Activated naive CD4-positive, alpha-beta T cell treated with anti-CD3 and anti-CD28 coated beads, Interleukin-2, amount 50 U/mL, for 24 hours (primary cell): ENCODE measurements around the gene KLHL26.
A peak's percentile ranks its signal among the peaks of the same experiment; 100 is the strongest.
"Not testable (repeated sequence)": the region's sequence is repeated elsewhere in the genome, so short reads cannot be mapped to it uniquely, and the experiment has no call there.

ENCODE experiments used
- H3K27ac Mint-ChIP-seq: one replicate; pipeline ENCODE4 v1.8.0; 2021; ENCODE audit warnings: mild to moderate bottlenecking, mixed read lengths
- H3K27me3 Mint-ChIP-seq: one replicate; pipeline ENCODE4 v1.8.0; 2021; ENCODE audit warnings: mixed read lengths
- H3K36me3 Mint-ChIP-seq: one replicate; pipeline ENCODE4 v1.8.0; 2021; ENCODE audit warnings: mixed read lengths
- H3K4me1 Mint-ChIP-seq: one replicate; pipeline ENCODE4 v1.8.0; 2021; ENCODE audit warnings: mixed read lengths
- H3K4me3 Mint-ChIP-seq: one replicate; pipeline ENCODE4 v1.8.0; 2021; ENCODE audit warnings: mild to moderate bottlenecking, mixed read lengths
- H3K9me3 Mint-ChIP-seq: one replicate; pipeline ENCODE4 v1.8.0; 2021; ENCODE audit warnings: mixed read lengths

Gene KLHL26

GRCh38 chr19:18595475-18595874, 41.4 kb upstream of the KLHL26 start:
- peaks cover 1% of the 10 kb centered on the region for H3K27me3 Mint-ChIP-seq
- no peak overlapping the region for H3K27ac Mint-ChIP-seq

GRCh38 chr19:18596752-18597157, 40.1 kb upstream of the KLHL26 start:
- H3K36me3 Mint-ChIP-seq, result no peaks in the 10 kb centered on the region
- no peak overlapping the region for H3K27ac Mint-ChIP-seq
- H3K4me1 Mint-ChIP-seq, result peaks cover 14% of the 10 kb centered on the region
- peak overlapping the region; percentile 33 for H3K4me3 Mint-ChIP-seq
- H3K27me3 Mint-ChIP-seq, result peaks cover 3% of the 10 kb centered on the region
- no peaks in the 10 kb centered on the region for H3K9me3 Mint-ChIP-seq

More at GRCh38 chr19:18595475-18595874, 41.4 kb upstream of the KLHL26 start:
- Mint-ChIP-seq H3K9me3 (no peaks in the 10 kb centered on the region), H3K4me1 (peaks cover 20% of the 10 kb centered on the region), H3K36me3 (peaks cover 3% of the 10 kb centered on the region), H3K4me3 (peak overlapping the region; percentile 64)

- peaks cover 14% of the 10 kb centered on the region for H3K4me1 Mint-ChIP-seq
These were observed 38.8 kb upstream of the KLHL26 start for GRCh38 chr19:18597809-18598660.

GRCh38 chr19:18599485-18599884, 37.3 kb upstream of the KLHL26 start:
- Mint-ChIP-seq H3K4me3 (no peak overlapping the region), H3K27ac (no peak overlapping the region), H3K4me1 (peaks cover 18% of the 10 kb centered on the region), H3K36me3 (no peaks in the 10 kb centered on the region), H3K27me3 (peaks cover 12% of the 10 kb centered on the region), H3K9me3 (no peaks in the 10 kb centered on the region)

More at GRCh38 chr19:18597809-18598660, 38.8 kb upstream of the KLHL26 start:
- Mint-ChIP-seq H3K9me3 (no peaks in the 10 kb centered on the region), H3K27me3 (peaks cover 9% of the 10 kb centered on the region), H3K27ac (no peak overlapping the region), H3K4me3 (no peak overlapping the region), H3K36me3 (no peaks in the 10 kb centered on the region)

DNA sequence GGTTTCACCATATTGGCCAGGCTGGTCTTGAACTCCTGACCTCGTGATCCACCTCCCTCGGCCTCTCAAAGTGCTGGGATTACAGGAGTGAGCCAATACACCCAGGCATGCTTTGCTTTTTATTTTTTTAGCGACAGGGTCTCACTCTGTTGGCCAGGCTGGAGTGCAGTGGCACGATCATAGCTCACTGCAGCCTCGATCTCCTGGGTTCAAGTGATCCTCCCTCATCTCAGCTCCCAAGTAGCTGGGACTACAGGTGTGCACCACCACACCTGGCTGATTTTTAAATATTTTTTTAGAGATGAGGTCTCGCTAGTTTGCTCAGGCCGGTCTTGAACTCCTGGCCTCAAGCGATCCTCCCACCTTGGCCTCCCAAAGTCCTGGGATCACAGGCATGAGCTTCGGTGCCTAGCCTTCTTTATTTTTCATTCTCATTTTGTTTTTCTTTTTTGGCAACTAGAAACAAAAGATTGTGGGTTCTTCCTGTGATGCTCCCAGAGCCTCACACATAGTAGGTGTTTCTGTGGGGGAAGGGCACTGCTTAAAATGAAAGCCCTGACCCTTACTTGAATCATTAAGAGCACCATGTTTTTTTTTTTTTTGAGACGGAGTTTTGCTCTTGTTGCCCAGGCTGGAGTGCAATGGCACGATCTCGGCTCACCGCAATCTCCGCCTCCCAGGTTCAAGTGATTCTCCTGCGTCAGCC, 36.0 kb upstream of the KLHL26 start:
- not testable (repeated sequence) for H3K9me3 Mint-ChIP-seq, H3K36me3 Mint-ChIP-seq, H3K27ac Mint-ChIP-seq, H3K4me3 Mint-ChIP-seq
- H3K4me1 Mint-ChIP-seq, result peaks cover 13% of the 10 kb centered on the region
- peaks cover 20% of the 10 kb centered on the region for H3K27me3 Mint-ChIP-seq

DNA sequence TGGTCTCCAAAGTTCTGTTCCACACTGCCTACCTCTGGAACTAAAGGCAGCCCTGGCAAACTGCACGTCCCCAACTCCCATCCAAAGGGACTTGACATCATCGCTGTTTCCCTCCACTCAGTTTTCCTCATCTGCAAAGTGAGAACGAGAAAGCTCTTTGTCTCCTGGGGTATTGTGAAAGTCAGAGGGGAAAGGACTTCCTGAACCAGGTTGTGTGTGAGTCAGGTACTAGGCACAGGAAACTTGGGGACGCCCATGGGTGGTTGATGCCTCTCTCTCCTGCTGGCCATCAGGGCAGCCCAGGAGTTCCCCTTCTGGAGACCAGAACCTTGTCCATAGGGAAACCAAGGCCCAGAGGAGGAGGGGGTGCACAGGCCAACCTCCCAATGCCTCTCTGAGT, 35.0 kb upstream of the KLHL26 start:
- H3K27ac Mint-ChIP-seq, result no peak overlapping the region
- H3K4me1 Mint-ChIP-seq, result peaks cover 9% of the 10 kb centered on the region
- no peaks in the 10 kb centered on the region for H3K9me3 Mint-ChIP-seq
- H3K4me3 Mint-ChIP-seq, result no peak overlapping the region
- H3K27me3 Mint-ChIP-seq, result peaks cover 20% of the 10 kb centered on the region
- H3K36me3 Mint-ChIP-seq, result no peaks in the 10 kb centered on the region

DNA sequence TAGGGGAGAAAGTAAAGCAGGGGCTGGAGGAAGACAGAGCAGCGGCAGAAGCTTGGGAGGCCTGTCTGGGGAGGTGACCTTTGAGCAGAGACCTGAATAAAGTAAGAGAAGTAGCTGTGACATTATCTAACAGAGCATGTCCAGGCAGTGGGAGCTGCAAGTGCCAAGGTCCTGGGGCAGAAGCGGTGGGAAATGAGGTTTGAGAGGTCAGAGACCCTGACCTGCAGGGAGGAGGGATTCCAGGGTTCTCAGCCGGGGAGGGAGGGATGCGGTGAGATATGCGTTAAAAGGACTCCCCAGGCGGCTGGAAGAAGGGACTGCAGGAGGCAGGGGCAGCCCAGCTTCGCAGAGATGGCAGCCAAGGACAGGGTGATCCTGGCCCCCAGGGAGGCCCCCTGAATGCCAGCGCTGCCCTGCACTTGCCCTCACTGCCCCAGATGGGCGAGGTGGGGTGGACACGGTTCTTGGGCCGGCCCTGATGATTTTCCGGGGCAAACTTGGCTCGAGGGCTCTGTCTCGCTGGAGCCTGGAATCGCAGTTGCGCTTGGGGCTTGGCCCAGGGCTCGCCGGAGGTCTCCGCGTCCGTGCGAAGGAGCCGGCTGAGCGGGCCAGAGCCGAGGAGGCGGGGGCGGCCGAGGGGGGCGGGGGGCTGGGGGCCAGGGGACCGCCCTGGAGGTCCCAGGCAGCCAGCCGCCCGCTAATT, 33.4 kb upstream of the KLHL26 start:
- no peaks in the 10 kb centered on the region for H3K9me3 Mint-ChIP-seq
- H3K27me3 Mint-ChIP-seq, result peaks cover 23% of the 10 kb centered on the region
- no peak overlapping the region for H3K4me3 Mint-ChIP-seq
- no peaks in the 10 kb centered on the region for H3K36me3 Mint-ChIP-seq
- no peak overlapping the region for H3K27ac Mint-ChIP-seq
- peaks cover 9% of the 10 kb centered on the region for H3K4me1 Mint-ChIP-seq

DNA sequence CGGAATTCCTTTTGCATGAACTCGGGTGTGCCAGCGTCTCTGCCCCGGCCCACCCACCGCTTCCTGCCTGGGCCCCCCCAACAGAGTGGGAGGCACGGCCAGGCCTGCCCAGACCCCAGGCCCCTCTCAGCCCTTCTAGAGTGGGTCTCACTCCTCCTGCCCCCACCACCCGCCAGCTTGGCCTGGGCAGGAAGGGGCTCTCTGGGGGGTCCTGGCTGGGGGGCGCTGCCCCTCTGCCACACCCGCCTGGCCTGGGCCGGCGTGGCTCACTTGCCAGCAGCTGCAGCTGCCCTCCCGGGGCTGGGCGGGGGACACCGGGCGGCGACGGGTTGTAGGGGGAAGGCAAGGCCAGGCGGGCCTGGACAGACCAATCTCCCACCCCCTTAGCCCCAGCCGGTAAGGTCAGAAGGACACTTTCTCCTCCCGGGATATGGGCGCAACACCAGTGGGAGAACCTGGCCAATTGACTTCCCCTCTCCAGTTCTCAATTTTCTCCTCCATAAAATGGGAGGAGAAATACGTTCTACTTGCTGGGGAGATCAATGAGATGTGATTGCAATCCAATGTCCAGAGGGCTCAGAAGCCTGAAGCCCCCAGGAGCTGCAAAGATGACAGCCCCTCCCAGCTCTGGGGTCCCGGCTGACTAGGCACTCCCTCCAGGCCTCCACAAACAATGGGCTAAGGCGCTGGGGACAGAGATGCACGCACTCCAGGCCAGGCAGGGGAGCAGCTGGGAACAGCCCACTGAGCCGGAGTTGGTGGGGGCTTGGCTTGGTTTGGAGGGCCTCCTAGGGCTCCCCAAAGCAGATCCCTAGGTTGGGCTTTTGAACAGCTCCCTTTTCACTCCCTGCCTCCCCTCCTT, 32.6 kb upstream of the KLHL26 start:
- H3K36me3 Mint-ChIP-seq, result no peaks in the 10 kb centered on the region
- H3K4me1 Mint-ChIP-seq, result peaks cover 10% of the 10 kb centered on the region
- H3K27ac Mint-ChIP-seq, result no peak overlapping the region

GRCh38 chr19:18604820-18605159, 32.0 kb upstream of the KLHL26 start:
- Mint-ChIP-seq H3K4me1 (peaks cover 14% of the 10 kb centered on the region), H3K4me3 (no peak overlapping the region), H3K27me3 (peaks cover 35% of the 10 kb centered on the region), H3K27ac (no peak overlapping the region), H3K9me3 (no peaks in the 10 kb centered on the region), H3K36me3 (no peaks in the 10 kb centered on the region)

More for the DNA sequence above, 32.6 kb upstream of the KLHL26 start:
- H3K9me3 Mint-ChIP-seq, result no peaks in the 10 kb centered on the region
- H3K27me3 Mint-ChIP-seq, result peaks cover 31% of the 10 kb centered on the region
- H3K4me3 Mint-ChIP-seq, result no peak overlapping the region

DNA sequence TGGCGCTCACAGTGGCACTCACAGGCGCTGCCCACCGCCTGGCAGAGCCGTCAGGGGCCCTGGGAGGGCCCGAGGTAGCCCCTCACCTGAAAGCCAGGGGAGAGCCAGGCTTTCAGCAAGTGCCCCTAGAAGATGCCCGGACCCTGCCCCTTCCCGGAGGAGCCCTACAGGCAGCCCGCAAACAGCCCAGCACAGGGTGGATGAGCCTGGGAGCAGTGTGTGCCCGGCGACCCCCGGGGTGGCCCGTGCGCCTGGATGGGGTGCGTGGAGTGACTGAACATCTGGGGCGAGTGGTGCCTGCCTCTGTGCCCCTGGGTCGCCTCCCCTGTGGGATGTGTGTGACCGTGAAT, 31.7 kb upstream of the KLHL26 start:
- Mint-ChIP-seq H3K27ac (peak overlapping the region; percentile 67), H3K36me3 (no peaks in the 10 kb centered on the region), H3K9me3 (no peaks in the 10 kb centered on the region), H3K4me3 (peak overlapping the region; percentile 72), H3K27me3 (peaks cover 36% of the 10 kb centered on the region), H3K4me1 (peaks cover 14% of the 10 kb centered on the region)

DNA sequence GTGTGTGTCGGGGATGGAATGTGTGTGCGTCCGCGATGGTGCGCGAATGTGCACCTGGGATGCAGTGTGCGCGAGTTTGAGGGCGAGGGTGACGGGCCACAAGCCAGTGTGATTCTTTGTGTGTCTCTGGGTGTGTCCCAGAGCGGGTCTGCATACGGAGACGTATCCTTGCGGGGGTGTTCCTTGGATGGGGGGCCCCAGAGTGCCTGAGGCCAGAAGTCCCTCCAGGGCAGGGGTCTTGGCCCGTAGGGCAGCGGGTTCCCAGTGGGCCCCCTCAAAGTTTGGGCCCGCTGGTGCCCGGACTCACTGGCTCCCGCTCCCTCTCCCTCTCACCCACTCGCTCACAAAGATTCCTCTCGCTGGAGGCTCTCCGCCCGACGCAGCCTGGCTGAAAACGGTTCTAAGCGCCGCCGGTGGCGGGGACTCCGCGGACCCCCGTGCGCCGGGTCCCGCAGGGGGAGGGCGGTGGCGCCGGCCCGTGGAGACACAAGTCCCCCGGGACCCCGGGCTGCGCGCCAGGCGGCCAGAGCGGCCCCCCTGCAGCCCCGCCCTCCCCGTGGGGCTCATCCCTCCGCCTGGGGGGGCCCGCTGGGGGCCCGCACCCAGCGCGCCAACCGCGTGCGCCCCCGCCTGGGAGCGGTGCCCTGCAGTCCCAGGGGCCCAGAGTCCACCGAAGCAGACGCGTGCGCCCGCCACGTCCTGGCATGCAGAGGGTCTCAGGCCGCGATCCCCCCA, 31.1 kb upstream of the KLHL26 start:
- H3K4me1 Mint-ChIP-seq, result peaks cover 14% of the 10 kb centered on the region
- peak overlapping the region; percentile 72 for H3K4me3 Mint-ChIP-seq
- H3K36me3 Mint-ChIP-seq, result no peaks in the 10 kb centered on the region
- peaks cover 36% of the 10 kb centered on the region for H3K27me3 Mint-ChIP-seq
- H3K27ac Mint-ChIP-seq, result peak overlapping the region; percentile 67
- H3K9me3 Mint-ChIP-seq, result no peaks in the 10 kb centered on the region

GRCh38 chr19:18606281-18607225, 30.3 kb upstream of the KLHL26 start, which contains the start of gene CRLF1:
Gene CRLF1, minus strand, starts transcription at chr19:18606799. Its CDS starts 143 bp downstream, at chr19:18606656.
- Mint-ChIP-seq H3K27ac (no peak within 1 kb of the TSS), H3K27me3 (peaks cover 41% of the 10 kb centered on the region), H3K4me3 (no peak within 1 kb of the TSS), H3K36me3 (no peaks in the 10 kb centered on the region), H3K9me3 (no peaks in the 10 kb centered on the region), H3K4me1 (peaks cover 19% of the 10 kb centered on the region)

- H3K36me3 Mint-ChIP-seq, result no peaks in the 10 kb centered on the region
- H3K4me1 Mint-ChIP-seq, result peaks cover 26% of the 10 kb centered on the region
- peaks cover 39% of the 10 kb centered on the region for H3K27me3 Mint-ChIP-seq
- no peak overlapping the region for H3K27ac Mint-ChIP-seq
- no peak overlapping the region for H3K4me3 Mint-ChIP-seq
- H3K9me3 Mint-ChIP-seq, result no peaks in the 10 kb centered on the region
These were observed 29.4 kb upstream of the KLHL26 start for GRCh38 chr19:18607226-18608101.
